Left renal pelvis (tissue), 4 donors: ENCODE results near the gene INSIG1. TPM values are rescaled to one million over a fixed set of nuclear protein-coding genes. Genes with fewer than 3 reads are reported as not detected.

ENCODE experiments used
- DNase-seq, 4 donors: peaks; one replicate each; pipeline ENCODE4 v3.0.0-alpha.2; 2013; ENCODE audit warnings: low read depth in 4 of 4, low spot score in 3 of 4
- polyA plus RNA-seq, 4 donors: library from polyadenylated mRNA; unstranded; fragments of 120-200 nt; gene quantifications; one replicate each; pipeline ENCODE4 v1.2.1, GENCODE V29; 2013; ENCODE audit not compliant: insufficient read length in 4 of 4

The INSIG1 gene
- polyA plus RNA-seq, 4 donors = 27.0 to 40.8 (median 31.5) TPM

GRCh38 chr7:155324012-155324917, 26.6 kb downstream of the INSIG1 start:
- DNase-seq = no peak

- DNase-seq = no peak
These were observed 27.2 kb downstream of the INSIG1 start for GRCh38 chr7:155324918-155325235.

- no peak for DNase-seq
These were observed 28.7 kb downstream of the INSIG1 start for GRCh38 chr7:155326385-155326784.

GRCh38 chr7:155327590-155328320, 30.1 kb downstream of the INSIG1 start:
- no peak for DNase-seq

- DNase-seq = no peak
These were observed 31.5 kb downstream of the INSIG1 start for GRCh38 chr7:155329225-155329624.

- no peak for DNase-seq
These were observed 33.7 kb downstream of the INSIG1 start for GRCh38 chr7:155331396-155331795.

GRCh38 chr7:155333346-155334234, 35.9 kb downstream of the INSIG1 start:
- DNase-seq = no peak

GRCh38 chr7:155336812-155337602, 39.3 kb downstream of the INSIG1 start:
- DNase-seq = no peak

GRCh38 chr7:155337946-155338631, 40.4 kb downstream of the INSIG1 start:
- DNase-seq = no peak

- no peak for DNase-seq
These were observed 41.1 kb downstream of the INSIG1 start for GRCh38 chr7:155338632-155339320.

- DNase-seq = no peak
These were observed 41.8 kb downstream of the INSIG1 start for GRCh38 chr7:155339474-155339873.

- DNase-seq = no peak
These were observed 42.4 kb downstream of the INSIG1 start for GRCh38 chr7:155340071-155340531.

- DNase-seq = no peak
These were observed 43.0 kb downstream of the INSIG1 start for GRCh38 chr7:155340721-155341120.

- no peak for DNase-seq
These were observed 43.8 kb downstream of the INSIG1 start for GRCh38 chr7:155341463-155341983.

GRCh38 chr7:155342313-155342712, 44.6 kb downstream of the INSIG1 start:
- no peak for DNase-seq

GRCh38 chr7:155343150-155343549, 45.5 kb downstream of the INSIG1 start:
- no peak for DNase-seq

GRCh38 chr7:155343661-155344121, 46.0 kb downstream of the INSIG1 start:
- DNase-seq = no peak

- no peak for DNase-seq
These were observed 46.6 kb downstream of the INSIG1 start for GRCh38 chr7:155344270-155344617.
